ENCODE data around the gene ACER2.

The ACER2 gene

DNA sequence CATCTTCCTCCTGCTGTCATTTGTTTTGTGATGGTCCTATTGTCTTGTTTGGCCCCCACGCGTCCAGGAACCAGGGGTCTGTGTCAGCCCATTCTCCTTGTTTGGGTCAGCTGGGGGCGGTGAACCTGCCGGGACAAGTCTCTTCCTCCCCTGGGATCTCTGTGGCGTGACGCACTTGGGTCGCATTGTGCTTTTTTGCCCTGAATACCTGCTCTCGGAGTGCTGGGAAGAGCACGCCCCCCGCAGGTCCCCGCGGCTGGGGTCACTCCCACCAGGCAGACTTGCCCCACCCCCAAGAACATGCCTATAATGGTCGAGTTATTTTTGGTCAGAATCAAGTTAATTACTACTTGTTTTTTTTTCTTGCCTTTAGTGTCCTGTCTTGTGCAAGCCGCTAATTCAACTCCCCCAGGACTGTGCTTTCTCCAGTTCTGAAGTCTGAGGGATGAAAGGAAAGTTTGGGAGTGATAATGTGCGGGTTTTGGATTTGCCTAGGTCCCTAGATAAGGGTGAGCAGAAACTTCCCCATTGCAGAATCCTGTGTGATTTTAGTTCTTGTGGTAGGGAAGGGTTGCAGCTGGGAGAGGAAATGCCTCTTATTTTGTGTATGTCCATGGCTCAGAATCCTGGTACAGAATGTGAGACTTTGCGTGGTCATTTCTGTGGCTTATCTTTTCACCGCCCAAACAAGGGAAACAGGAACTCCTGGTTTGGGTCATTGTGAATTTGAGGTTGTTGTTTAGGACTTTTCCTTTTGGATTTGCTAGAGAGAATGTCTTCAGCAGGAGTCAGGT is 789 bp downstream of the ACER2 start (continued):
- no peak for TF ChIP-seq MEIS1 (CRISPR knock-in tag; IDR thresholded peaks at IDR 0.05; ENCODE audit: borderline replicate concordance)
- no peak for TF ChIP-seq ZNF610 (tag by site-specific recombination; IDR thresholded peaks at IDR 0.05; ENCODE audit: borderline replicate concordance)
- TF ChIP-seq SP2 (tag by site-specific recombination; IDR thresholded peaks at IDR 0.05): peak; percentile 46
- TF ChIP-seq SP7 (tag by site-specific recombination; IDR thresholded peaks at IDR 0.05): peak; percentile 10; the same call in 1 of the 2 replicates
- TF ChIP-seq ZNF501 (tag by site-specific recombination; IDR thresholded peaks at IDR 0.05): 0 out of 2 replicates have a peak, but pooled peaks have one; percentile 12
- no peak for TF ChIP-seq ZNF843 (tag by site-specific recombination; IDR thresholded peaks at IDR 0.05)
- TF ChIP-seq, protein P1, sequence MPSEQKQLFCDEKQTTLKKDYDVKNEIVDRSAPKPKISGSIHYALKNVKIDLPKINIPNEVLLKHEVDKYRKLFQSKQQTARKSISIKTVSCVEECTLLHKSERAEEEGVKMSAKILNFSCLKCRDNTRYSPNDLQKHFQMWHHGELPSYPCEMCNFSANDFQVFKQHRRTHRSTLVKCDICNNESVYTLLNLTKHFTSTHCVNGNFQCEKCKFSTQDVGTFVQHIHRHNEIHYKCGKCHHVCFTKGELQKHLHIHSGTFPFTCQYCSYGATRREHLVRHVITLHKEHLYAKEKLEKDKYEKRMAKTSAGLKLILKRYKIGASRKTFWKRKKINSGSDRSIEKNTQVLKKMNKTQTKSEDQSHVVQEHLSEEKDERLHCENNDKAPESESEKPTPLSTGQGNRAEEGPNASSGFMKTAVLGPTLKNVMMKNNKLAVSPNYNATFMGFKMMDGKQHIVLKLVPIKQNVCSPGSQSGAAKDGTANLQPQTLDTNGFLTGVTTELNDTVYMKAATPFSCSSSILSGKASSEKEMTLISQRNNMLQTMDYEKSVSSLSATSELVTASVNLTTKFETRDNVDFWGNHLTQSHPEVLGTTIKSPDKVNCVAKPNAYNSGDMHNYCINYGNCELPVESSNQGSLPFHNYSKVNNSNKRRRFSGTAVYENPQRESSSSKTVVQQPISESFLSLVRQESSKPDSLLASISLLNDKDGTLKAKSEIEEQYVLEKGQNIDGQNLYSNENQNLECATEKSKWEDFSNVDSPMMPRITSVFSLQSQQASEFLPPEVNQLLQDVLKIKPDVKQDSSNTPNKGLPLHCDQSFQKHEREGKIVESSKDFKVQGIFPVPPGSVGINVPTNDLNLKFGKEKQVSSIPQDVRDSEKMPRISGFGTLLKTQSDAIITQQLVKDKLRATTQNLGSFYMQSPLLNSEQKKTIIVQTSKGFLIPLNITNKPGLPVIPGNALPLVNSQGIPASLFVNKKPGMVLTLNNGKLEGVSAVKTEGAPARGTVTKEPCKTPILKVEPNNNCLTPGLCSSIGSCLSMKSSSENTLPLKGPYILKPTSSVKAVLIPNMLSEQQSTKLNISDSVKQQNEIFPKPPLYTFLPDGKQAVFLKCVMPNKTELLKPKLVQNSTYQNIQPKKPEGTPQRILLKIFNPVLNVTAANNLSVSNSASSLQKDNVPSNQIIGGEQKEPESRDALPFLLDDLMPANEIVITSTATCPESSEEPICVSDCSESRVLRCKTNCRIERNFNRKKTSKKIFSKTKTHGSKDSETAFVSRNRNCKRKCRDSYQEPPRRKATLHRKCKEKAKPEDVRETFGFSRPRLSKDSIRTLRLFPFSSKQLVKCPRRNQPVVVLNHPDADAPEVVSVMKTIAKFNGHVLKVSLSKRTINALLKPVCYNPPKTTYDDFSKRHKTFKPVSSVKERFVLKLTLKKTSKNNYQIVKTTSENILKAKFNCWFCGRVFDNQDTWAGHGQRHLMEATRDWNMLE (tag by site-specific recombination; conservative IDR thresholded peaks at IDR 0.05; ENCODE audit: low read depth): no peak
- TF ChIP-seq ZNF239 (tag by site-specific recombination; IDR thresholded peaks at IDR 0.05): no peak

DNA sequence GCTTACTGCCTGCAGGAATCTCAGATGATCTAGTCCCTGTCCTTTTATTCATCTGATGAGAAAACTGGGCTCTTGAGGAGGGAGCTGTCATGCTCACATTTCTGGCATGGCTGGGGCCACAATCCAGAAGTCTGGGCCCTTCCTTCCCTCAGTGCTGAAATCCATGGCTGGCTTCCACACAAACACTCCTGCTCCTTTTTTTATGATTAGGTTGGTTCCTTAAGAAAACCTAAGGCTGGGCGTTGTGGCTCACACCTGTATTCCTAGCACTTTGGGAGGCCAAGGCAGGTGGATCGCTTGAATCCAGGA is 1.3 kb downstream of the ACER2 start:
- ChIA-PET CTCF (interaction anchor here (0.6 kb wide), 1 partner anchor 56 kb away, joined by 3 read pairs; no protein-coding TSS in a partner anchor), POLR2A (interaction anchor here (1.5 kb wide), 1 partner anchor 30 kb away, joined by 6 read pairs; the partner anchor contains the start of gene RPS6)
- no peaks in the 10 kb centered on the region for H3K4me1 ChIP-seq (ENCODE audit: control insufficient read depth, insufficient read depth, low read length)
- H3K36me3 ChIP-seq (ENCODE audit: control insufficient read depth in 2 of 2, insufficient read depth in 1 of 2, low read length in 2 of 2): no peaks in the 10 kb centered on the region
- peak overlapping the region; percentile 78 for H3K4me3 ChIP-seq (ENCODE audit: low read depth, low read length)
- TF ChIP-seq GFI1B (tag by site-specific recombination; IDR thresholded peaks at IDR 0.05): no peak
- TF ChIP-seq, protein P2, sequence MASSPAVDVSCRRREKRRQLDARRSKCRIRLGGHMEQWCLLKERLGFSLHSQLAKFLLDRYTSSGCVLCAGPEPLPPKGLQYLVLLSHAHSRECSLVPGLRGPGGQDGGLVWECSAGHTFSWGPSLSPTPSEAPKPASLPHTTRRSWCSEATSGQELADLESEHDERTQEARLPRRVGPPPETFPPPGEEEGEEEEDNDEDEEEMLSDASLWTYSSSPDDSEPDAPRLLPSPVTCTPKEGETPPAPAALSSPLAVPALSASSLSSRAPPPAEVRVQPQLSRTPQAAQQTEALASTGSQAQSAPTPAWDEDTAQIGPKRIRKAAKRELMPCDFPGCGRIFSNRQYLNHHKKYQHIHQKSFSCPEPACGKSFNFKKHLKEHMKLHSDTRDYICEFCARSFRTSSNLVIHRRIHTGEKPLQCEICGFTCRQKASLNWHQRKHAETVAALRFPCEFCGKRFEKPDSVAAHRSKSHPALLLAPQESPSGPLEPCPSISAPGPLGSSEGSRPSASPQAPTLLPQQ (tag by site-specific recombination; IDR thresholded peaks at IDR 0.05): no peak
- no peak for TF ChIP-seq ZFP37 (tag by site-specific recombination; IDR thresholded peaks at IDR 0.05)
- no peak for TF ChIP-seq ZNF146 (tag by site-specific recombination; IDR thresholded peaks at IDR 0.05)
- no peaks in the 10 kb centered on the region for H3K9me3 ChIP-seq (ENCODE audit: control insufficient read depth, insufficient read depth, low read depth, low read length)
- no peak overlapping the region for H3K27ac ChIP-seq (ENCODE audit: extremely low read depth, low read depth, low read length)

DNA sequence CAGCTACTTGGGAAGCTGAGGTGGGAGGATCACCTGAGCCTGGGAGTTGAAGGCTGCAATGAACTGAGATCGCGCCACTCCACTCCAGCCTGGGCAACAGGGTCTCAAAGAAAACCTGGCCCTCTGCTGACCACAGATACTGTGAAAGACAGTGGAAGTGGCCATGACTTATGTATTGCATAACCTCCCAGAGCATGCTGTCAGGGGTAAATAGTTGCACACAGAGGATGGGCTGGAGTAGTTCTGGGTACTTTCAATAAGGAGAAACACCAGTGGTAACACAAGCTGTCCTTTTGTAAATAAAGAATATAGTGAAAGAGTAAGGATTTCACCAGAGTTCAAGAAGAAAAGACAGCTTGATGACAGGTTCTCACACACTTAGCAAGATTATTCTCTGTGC is 1.8 kb downstream of the ACER2 start:
- H3K36me3 ChIP-seq (ENCODE audit: control insufficient read depth in 2 of 2, insufficient read depth in 1 of 2, low read length in 2 of 2): no peaks in the 10 kb centered on the region
- POLR2A ChIA-PET: interaction anchor here (1.5 kb wide), 1 partner anchor 31 kb away, joined by 6 read pairs; the partner anchor contains the start of gene RPS6
- no peaks in the 10 kb centered on the region for H3K4me1 ChIP-seq (ENCODE audit: control insufficient read depth, insufficient read depth, low read length)
- CTCF ChIA-PET: no interaction called here
- no peak overlapping the region for H3K4me3 ChIP-seq (ENCODE audit: low read depth, low read length)
- H3K27ac ChIP-seq (ENCODE audit: extremely low read depth, low read depth, low read length): no peak overlapping the region
- no peaks in the 10 kb centered on the region for H3K9me3 ChIP-seq (ENCODE audit: control insufficient read depth, insufficient read depth, low read depth, low read length)
- TF ChIP-seq, protein P2 (tag by site-specific recombination; IDR thresholded peaks at IDR 0.05): no peak
- TF ChIP-seq ZNF549 (tag by site-specific recombination; IDR thresholded peaks at IDR 0.05) (no peak), ZNF133 (tag by site-specific recombination; IDR thresholded peaks at IDR 0.05) (no peak), ZNF76 (tag by site-specific recombination; IDR thresholded peaks at IDR 0.05; ENCODE audit: borderline replicate concordance, low read depth) (no peak), ZBTB7A (tag by site-specific recombination; IDR thresholded peaks at IDR 0.05; ENCODE audit: low read depth) (no peak), SP2 (tag by site-specific recombination; IDR thresholded peaks at IDR 0.05) (no peak), ZNF670 (tag by site-specific recombination; IDR thresholded peaks at IDR 0.05; ENCODE audit: low read depth) (no peak), ZNF530 (tag by site-specific recombination; IDR thresholded peaks at IDR 0.05; ENCODE audit: low read depth) (no peak), ZNF184 (tag by site-specific recombination; IDR thresholded peaks at IDR 0.05) (no peak), ZFP41 (tag by site-specific recombination; IDR thresholded peaks at IDR 0.05; ENCODE audit: borderline replicate concordance) (no peak), ZNF324 (tag by site-specific recombination; IDR thresholded peaks at IDR 0.05) (no peak)
- TF ChIP-seq, protein P3, sequence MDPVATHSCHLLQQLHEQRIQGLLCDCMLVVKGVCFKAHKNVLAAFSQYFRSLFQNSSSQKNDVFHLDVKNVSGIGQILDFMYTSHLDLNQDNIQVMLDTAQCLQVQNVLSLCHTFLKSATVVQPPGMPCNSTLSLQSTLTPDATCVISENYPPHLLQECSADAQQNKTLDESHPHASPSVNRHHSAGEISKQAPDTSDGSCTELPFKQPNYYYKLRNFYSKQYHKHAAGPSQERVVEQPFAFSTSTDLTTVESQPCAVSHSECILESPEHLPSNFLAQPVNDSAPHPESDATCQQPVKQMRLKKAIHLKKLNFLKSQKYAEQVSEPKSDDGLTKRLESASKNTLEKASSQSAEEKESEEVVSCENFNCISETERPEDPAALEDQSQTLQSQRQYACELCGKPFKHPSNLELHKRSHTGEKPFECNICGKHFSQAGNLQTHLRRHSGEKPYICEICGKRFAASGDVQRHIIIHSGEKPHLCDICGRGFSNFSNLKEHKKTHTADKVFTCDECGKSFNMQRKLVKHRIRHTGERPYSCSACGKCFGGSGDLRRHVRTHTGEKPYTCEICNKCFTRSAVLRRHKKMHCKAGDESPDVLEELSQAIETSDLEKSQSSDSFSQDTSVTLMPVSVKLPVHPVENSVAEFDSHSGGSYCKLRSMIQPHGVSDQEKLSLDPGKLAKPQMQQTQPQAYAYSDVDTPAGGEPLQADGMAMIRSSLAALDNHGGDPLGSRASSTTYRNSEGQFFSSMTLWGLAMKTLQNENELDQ (tag by site-specific recombination; IDR thresholded peaks at IDR 0.05; ENCODE audit: low read depth): no peak

All from HEK293 (cell line).